Fibroblast of the aortic adventitia (primary cell): ENCODE data around the gene SAFB. TPM values are rescaled to one million over a fixed set of nuclear protein-coding genes. Genes with fewer than 3 reads are reported as not detected.

Experiments used
- DNase-seq: peaks from one replicate; pipeline ENCODE4 v3.0.0-alpha.2; 2010; ENCODE audit warnings: low read depth
- H3K4me3 ChIP-seq: 2 replicates; pipeline ENCODE4 v1.5.1; 2011; ENCODE audit warnings: low read depth, mild to moderate bottlenecking, control low read depth, low read length, moderate library complexity
- total RNA-seq: library from RNA; depleted of rRNA; stranded (reverse); fragments of >200 nt; gene quantifications from 2 replicates; pipeline ENCODE4 v1.2.3, GENCODE V29; 2012; ENCODE audit warnings: low replicate concordance
- TF ChIP-seq, protein P1 (sequence below): IDR thresholded peaks from 2 replicates; pipeline ENCODE4 v1.5.1; 2011; ENCODE audit warnings: mild to moderate bottlenecking, low read length, control low read depth, inconsistent platforms; ENCODE audit not compliant: insufficient read depth

The SAFB gene
- total RNA-seq, 1 donor, result 43.5 TPM

DNA sequence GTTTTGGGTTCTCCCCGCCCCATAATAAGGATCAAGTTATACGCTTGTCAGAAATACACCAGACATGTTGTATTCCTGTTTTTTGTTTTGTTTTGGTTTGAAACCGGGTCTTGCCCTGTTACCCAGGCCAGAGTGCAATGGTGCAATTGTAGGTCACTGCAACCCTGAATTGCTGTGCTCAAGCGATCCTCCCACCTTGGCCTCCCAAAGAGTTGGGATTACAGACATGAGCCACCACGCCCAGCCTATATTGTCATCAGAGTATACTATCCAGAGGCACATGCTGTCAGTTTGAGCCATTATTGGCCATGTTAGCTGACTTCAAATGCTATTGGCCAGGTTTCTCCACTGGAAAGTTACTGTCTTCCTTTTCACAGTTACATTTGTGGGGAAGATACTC, 9.8 kb downstream of the SAFB start:
- no peak overlapping the region for H3K4me3 ChIP-seq
- TF ChIP-seq, protein P1, sequence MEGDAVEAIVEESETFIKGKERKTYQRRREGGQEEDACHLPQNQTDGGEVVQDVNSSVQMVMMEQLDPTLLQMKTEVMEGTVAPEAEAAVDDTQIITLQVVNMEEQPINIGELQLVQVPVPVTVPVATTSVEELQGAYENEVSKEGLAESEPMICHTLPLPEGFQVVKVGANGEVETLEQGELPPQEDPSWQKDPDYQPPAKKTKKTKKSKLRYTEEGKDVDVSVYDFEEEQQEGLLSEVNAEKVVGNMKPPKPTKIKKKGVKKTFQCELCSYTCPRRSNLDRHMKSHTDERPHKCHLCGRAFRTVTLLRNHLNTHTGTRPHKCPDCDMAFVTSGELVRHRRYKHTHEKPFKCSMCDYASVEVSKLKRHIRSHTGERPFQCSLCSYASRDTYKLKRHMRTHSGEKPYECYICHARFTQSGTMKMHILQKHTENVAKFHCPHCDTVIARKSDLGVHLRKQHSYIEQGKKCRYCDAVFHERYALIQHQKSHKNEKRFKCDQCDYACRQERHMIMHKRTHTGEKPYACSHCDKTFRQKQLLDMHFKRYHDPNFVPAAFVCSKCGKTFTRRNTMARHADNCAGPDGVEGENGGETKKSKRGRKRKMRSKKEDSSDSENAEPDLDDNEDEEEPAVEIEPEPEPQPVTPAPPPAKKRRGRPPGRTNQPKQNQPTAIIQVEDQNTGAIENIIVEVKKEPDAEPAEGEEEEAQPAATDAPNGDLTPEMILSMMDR, result no peak
- no peak for DNase-seq

DNA sequence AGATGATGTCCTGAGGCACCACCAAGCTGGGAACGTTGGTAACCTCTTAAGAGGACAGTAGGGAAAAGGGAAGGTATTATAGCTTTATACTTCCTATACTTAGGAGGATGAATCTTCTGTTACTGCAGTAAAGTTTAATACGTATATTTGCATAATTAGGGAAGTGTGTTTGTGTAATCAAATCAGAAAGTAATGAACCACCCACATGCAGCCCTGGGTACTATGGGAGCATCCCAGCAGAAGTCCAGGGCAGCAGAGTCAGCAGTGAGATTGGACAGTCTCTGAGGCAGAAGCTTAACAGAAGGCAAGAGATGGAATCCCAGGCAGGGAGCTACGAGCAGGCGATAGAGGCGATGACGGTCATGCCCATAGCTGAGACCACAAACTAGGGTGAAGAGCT, 12.5 kb downstream of the SAFB start:
- TF ChIP-seq, protein P1, result no peak
- no peak overlapping the region for H3K4me3 ChIP-seq

DNA sequence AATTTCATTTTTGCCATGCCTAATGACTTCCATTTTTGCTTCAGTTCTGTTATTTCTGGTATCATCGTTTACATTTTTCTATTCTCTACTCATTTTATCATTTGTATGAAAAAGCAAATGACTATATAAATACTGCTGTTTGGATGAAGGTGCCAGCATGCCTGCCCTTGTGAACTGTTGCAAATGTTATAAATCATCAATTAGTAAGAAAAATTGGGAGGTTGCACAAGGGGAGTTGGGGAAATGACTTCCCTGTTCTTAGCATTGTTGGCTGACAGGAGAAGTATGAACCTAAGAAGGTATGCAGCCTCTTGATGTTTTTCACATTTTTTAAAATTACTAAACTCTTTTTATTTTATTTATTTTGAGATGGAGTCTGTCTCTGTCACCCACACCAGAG, 15.1 kb downstream of the SAFB start:
- TF ChIP-seq, protein P1, result no peak
- peak; percentile 48 for DNase-seq
- no peak overlapping the region for H3K4me3 ChIP-seq

More for the DNA sequence above, 12.5 kb downstream of the SAFB start:
- DNase-seq, result no peak

DNA sequence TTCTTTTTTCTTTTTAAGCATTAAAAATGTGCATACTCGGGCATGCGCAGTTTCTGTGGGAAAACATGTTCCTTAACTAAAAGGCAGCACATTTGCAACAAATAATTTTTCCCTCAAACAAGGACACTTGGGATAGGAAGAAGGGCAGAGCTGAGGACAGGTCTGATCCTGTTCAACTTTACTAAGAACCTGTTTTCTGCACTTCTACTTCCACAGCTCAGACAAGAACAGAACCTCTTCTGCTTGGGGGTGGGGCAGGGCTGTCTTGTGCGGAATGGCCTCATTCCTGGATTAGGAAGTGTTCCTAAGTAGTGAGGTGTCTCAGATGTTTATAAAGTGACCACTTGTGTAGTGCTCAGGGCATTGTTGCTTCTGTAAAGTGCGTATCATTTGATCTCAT, 18.3 kb downstream of the SAFB start:
- DNase-seq, result no peak
- TF ChIP-seq, protein P1, result no peak
- no peak overlapping the region for H3K4me3 ChIP-seq

DNA sequence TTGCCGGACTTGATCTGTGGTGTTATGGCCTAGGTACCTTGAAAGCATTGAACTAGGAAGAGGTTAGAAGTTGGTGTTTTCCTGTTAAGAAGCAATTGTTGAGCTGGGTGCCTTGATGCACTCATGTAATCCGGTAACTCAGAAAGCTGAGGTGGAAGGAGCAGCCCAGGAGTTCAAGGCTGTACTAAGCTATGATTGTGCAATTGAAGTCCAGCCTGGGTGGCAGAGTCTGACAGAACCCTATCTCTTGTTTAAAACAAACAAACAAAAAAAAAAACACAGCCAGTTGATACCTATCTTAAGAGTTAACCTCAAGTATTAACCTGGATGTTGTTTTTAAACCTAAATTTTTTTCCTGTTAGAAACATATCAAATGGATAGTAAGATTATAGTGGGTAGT, 19.3 kb downstream of the SAFB start:
- TF ChIP-seq, protein P1, result no peak
- no peak for DNase-seq
- no peak overlapping the region for H3K4me3 ChIP-seq

DNA sequence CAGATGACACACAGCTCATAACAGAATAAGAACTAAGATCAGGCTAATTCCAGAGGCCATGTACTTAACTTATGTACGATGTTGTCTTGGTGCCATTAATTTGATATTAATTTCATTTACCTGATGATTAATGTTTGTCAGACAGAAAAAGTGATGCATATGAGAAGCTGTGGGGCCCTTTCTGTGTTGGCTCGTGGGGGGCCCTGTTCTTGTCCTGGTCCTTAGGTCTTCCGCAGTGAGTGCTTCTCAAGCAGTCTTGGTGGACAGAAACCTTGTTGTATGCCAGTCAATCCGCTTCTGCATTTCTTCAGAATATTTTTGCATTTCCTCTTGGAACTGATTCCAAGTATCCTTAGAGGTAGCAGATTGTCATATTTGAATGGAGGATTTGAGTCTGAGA, 20.2 kb downstream of the SAFB start:
- no peak for DNase-seq
- TF ChIP-seq, protein P1, result no peak
- no peak overlapping the region for H3K4me3 ChIP-seq

DNA sequence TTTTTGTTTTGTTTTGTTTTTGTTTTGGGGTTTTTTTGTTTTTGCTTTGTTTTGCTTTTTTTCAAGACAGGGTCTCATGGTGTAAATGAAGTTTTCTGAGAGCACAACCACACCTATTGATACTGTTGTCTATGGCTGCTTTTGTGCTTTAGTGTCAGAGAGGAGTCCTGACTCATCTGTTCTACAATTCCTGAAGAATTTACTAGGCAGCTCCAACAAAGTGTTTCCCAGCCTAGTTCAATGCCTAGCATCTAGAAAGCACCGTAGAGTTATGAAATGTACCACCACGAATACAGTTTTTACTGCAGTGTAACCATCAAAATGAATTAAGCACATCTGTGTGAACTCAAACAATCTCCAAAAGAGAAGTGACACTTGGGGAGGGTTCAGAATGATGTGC, 21.2 kb downstream of the SAFB start:
- TF ChIP-seq, protein P1, result no peak
- no peak for DNase-seq
- H3K4me3 ChIP-seq, result no peak overlapping the region
